ENCODE data around the gene DLG1. TPM values are rescaled to one million over a fixed set of nuclear protein-coding genes. Genes with fewer than 3 reads are reported as not detected.
"Not testable (repeated sequence)": the region's sequence is repeated elsewhere in the genome, so short reads cannot be mapped to it uniquely, and the experiment has no call there.

Gene DLG1
- total RNA-seq, 1 donor from 2014 or later: 138 TPM

DNA sequence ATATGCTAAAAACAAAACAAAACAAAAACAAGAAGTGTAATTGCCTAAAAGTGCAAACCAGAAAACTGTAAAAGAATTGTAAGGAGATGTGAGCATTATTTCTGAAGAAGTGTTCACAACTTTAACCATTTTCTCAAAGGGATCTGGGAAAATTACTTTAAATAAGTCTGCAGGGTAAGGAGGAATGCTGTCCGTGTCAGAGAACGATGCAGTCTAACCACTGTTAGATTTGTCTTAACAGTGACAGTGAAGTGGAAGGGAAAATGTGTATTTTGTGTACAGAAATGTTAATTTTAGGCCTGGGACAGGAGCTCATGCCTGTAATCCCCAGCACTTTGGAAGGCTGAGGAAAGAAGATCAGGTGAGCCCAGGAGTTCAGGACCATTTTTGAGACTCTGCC, 95.7 kb downstream of the DLG1 start:
- H3K9me3 Mint-ChIP-seq: peaks cover 9% of the 10 kb centered on the region
- no peak for DNase-seq (ENCODE audit: low spot score)
- H3K36me3 Mint-ChIP-seq: peaks cover 20% of the 10 kb centered on the region
- H3K27me3 Mint-ChIP-seq (ENCODE audit: insufficient read depth, low read depth): no peaks in the 10 kb centered on the region
- H3K27ac Mint-ChIP-seq: no peak overlapping the region
- TF ChIP-seq, protein P1, sequence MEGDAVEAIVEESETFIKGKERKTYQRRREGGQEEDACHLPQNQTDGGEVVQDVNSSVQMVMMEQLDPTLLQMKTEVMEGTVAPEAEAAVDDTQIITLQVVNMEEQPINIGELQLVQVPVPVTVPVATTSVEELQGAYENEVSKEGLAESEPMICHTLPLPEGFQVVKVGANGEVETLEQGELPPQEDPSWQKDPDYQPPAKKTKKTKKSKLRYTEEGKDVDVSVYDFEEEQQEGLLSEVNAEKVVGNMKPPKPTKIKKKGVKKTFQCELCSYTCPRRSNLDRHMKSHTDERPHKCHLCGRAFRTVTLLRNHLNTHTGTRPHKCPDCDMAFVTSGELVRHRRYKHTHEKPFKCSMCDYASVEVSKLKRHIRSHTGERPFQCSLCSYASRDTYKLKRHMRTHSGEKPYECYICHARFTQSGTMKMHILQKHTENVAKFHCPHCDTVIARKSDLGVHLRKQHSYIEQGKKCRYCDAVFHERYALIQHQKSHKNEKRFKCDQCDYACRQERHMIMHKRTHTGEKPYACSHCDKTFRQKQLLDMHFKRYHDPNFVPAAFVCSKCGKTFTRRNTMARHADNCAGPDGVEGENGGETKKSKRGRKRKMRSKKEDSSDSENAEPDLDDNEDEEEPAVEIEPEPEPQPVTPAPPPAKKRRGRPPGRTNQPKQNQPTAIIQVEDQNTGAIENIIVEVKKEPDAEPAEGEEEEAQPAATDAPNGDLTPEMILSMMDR (IDR thresholded peaks at IDR 0.05): no peak
- TF ChIP-seq EZH2 (IDR thresholded peaks at IDR 0.05): no peak
- TF ChIP-seq EZH2phosphoT487 (IDR thresholded peaks at IDR 0.05): no peak
- H3K4me3 ChIP-seq: no peak overlapping the region
- H3K36me3 ChIP-seq: no peaks in the 10 kb centered on the region
- H3K4me1 Mint-ChIP-seq: peaks cover 23% of the 10 kb centered on the region
- no peak overlapping the region for H2AFZ ChIP-seq (replicated peaks)
- no peaks in the 10 kb centered on the region for H3K9me3 ChIP-seq (ENCODE audit: low read depth)
- peaks cover 100% of the 10 kb centered on the region for H3K79me2 ChIP-seq (ENCODE audit: low read depth)
- peaks cover 12% of the 10 kb centered on the region for H3K4me1 ChIP-seq
- H3K27ac ChIP-seq: no peak overlapping the region
- H3K9ac ChIP-seq: no peak overlapping the region
- no peak overlapping the region for H3K4me3 Mint-ChIP-seq
- H3F3A ChIP-seq (ENCODE audit: low read depth): no peaks in the 10 kb centered on the region
- H3K27me3 ChIP-seq: no peaks in the 10 kb centered on the region
- no peak overlapping the region for H3K4me2 ChIP-seq
- H4K20me1 ChIP-seq (ENCODE audit: low read depth): peaks cover 86% of the 10 kb centered on the region

DNA sequence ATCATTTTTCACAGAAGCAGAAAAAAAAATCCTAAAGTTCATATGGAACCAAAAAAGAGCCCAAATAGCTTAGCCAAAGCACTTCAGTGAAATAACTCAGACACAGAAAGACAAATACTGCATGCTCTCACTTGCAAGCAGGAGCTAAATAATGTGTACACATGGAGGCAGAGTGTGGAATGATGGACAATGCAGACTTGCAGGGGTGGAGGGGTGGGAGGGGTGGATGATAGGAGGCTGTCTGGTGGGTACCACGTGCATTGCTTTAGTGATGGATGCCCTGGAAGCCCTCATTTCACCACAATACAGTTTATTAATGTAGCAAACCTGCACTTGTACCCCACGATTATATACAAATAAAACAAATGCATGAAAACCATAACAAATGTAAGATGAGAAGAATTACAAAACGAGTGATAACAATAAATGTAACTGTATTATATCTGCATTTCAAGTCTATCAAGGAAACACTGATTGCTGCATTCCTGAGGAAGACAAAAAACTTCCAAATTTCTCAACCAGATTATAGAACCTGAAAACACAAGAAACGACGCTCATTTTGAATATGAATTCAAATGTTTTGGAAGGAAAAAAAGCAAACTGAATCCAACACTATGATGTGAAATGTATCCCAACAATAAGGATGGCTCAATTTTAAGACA, 96.5 kb downstream of the DLG1 start:
- H3K36me3 ChIP-seq: no peaks in the 10 kb centered on the region
- no peak overlapping the region for H3K4me2 ChIP-seq
- H3K27ac ChIP-seq: no peak overlapping the region
- Mint-ChIP-seq H3K27ac (no peak overlapping the region), H3K4me1 (peaks cover 20% of the 10 kb centered on the region), H3K4me3 (no peak overlapping the region), H3K36me3 (peaks cover 26% of the 10 kb centered on the region), H3K27me3 (ENCODE audit: insufficient read depth, low read depth) (no peaks in the 10 kb centered on the region), H3K9me3 (peaks cover 9% of the 10 kb centered on the region)
- H4K20me1 ChIP-seq (ENCODE audit: low read depth): peaks cover 82% of the 10 kb centered on the region
- no peaks in the 10 kb centered on the region for H3F3A ChIP-seq (ENCODE audit: low read depth)
- peaks cover 12% of the 10 kb centered on the region for H3K4me1 ChIP-seq
- no peak for DNase-seq (ENCODE audit: low spot score)
- no peak overlapping the region for H2AFZ ChIP-seq (replicated peaks)
- no peaks in the 10 kb centered on the region for H3K9me3 ChIP-seq (ENCODE audit: low read depth)
- H3K9ac ChIP-seq: no peak overlapping the region
- no peaks in the 10 kb centered on the region for H3K27me3 ChIP-seq
- H3K79me2 ChIP-seq (ENCODE audit: low read depth): peaks cover 100% of the 10 kb centered on the region
- no peak for TF ChIP-seq EZH2 (IDR thresholded peaks at IDR 0.05)
- H3K4me3 ChIP-seq: no peak overlapping the region

DNA sequence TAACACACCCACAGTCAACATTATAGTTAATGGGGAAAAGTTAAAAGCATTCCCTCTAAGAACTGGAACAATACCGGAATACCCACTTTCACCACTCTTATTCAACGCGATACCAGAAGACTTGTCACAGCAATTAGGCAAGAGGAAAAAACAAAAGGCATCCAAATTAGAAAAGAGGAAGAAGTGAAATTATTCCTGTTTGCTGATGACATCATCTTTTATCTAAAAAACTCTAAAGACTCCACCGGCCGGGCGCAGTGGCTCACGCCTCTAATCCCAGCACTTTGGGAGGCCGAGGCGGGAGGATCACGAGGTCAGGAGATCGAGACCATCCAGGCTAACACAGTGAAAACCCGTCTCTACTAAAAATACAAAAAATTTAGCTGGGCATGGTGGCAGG, 97.6 kb downstream of the DLG1 start:
- H3K4me1 Mint-ChIP-seq: peaks cover 19% of the 10 kb centered on the region
- Histone ChIP-seq H3K79me2 (ENCODE audit: low read depth) (peaks cover 100% of the 10 kb centered on the region), H3K4me1 (peaks cover 12% of the 10 kb centered on the region), H4K20me1 (ENCODE audit: low read depth) (peaks cover 71% of the 10 kb centered on the region)
- peaks cover 26% of the 10 kb centered on the region for H3K36me3 Mint-ChIP-seq
- not testable (repeated sequence) for H3K27ac ChIP-seq; H3K36me3 ChIP-seq; H3K4me3 Mint-ChIP-seq; H3K27me3 ChIP-seq; DNase-seq (ENCODE audit: low spot score); H3K27ac Mint-ChIP-seq; H3K9me3 ChIP-seq (ENCODE audit: low read depth); H3K27me3 Mint-ChIP-seq (ENCODE audit: insufficient read depth, low read depth); H2AFZ ChIP-seq (replicated peaks); H3K9ac ChIP-seq; H3K4me2 ChIP-seq; H3K4me3 ChIP-seq; H3F3A ChIP-seq (ENCODE audit: low read depth); H3K9me3 Mint-ChIP-seq

DNA sequence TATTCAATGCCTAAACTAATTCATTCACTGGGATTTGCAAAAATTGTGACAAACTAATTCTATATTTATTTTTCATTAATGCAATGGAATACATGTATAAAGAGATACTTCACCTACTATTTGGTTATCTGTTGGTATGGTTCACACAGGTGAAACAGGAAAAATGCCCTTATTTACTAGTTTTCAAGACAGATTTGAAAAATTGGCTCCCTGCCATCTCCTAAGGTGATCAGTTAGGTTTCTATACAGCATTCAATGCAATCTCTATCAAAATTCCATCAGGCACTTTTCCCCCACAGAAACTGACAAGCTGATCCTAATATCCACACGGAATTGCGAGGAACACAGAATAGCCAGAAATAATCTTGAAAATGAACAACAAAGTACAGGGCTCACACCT, 101.1 kb downstream of the DLG1 start:
- H3K27ac ChIP-seq: no peak overlapping the region
- H3K9me3 ChIP-seq (ENCODE audit: low read depth): no peaks in the 10 kb centered on the region
- peaks cover 14% of the 10 kb centered on the region for H3K9me3 Mint-ChIP-seq
- no peak overlapping the region for H3K9ac ChIP-seq
- TF ChIP-seq EZH2 (IDR thresholded peaks at IDR 0.05) (no peak), EZH2phosphoT487 (IDR thresholded peaks at IDR 0.05) (no peak)
- TF ChIP-seq, protein P1 (IDR thresholded peaks at IDR 0.05): no peak
- H4K20me1 ChIP-seq (ENCODE audit: low read depth): peaks cover 36% of the 10 kb centered on the region
- H3K27me3 ChIP-seq: no peaks in the 10 kb centered on the region
- no peaks in the 10 kb centered on the region for H3K27me3 Mint-ChIP-seq (ENCODE audit: insufficient read depth, low read depth)
- no peaks in the 10 kb centered on the region for H3K4me1 Mint-ChIP-seq
- H2AFZ ChIP-seq (replicated peaks): no peak overlapping the region
- no peak overlapping the region for H3K4me2 ChIP-seq
- no peaks in the 10 kb centered on the region for H3F3A ChIP-seq (ENCODE audit: low read depth)
- peaks cover 100% of the 10 kb centered on the region for H3K79me2 ChIP-seq (ENCODE audit: low read depth)
- no peak overlapping the region for H3K4me3 ChIP-seq
- no peak overlapping the region for H3K27ac Mint-ChIP-seq
- H3K36me3 Mint-ChIP-seq: peaks cover 37% of the 10 kb centered on the region
- peaks cover 15% of the 10 kb centered on the region for H3K36me3 ChIP-seq
- no peak for DNase-seq (ENCODE audit: low spot score)
- no peaks in the 10 kb centered on the region for H3K4me1 ChIP-seq
- no peak overlapping the region for H3K4me3 Mint-ChIP-seq

All from neural progenitor cell (in vitro differentiated cells).